ENCODE data around the gene TRIM62.

TRIM62 gene

GRCh38 chr1:33161061-33161681 lies 20.7 kb downstream of the TRIM62 start:
- DNase-seq (ENCODE audit: low read depth), result peak; percentile 27

GRCh38 chr1:33159577-33159976 lies 22.3 kb downstream of the TRIM62 start:
- DNase-seq (ENCODE audit: low read depth), result no peak

- DNase-seq (ENCODE audit: low read depth), result no peak
Observed at GRCh38 chr1:33158366-33158765, 23.5 kb downstream of the TRIM62 start.

GRCh38 chr1:33157131-33157530 lies 24.7 kb downstream of the TRIM62 start:
- DNase-seq (ENCODE audit: low read depth), result no peak

DNA sequence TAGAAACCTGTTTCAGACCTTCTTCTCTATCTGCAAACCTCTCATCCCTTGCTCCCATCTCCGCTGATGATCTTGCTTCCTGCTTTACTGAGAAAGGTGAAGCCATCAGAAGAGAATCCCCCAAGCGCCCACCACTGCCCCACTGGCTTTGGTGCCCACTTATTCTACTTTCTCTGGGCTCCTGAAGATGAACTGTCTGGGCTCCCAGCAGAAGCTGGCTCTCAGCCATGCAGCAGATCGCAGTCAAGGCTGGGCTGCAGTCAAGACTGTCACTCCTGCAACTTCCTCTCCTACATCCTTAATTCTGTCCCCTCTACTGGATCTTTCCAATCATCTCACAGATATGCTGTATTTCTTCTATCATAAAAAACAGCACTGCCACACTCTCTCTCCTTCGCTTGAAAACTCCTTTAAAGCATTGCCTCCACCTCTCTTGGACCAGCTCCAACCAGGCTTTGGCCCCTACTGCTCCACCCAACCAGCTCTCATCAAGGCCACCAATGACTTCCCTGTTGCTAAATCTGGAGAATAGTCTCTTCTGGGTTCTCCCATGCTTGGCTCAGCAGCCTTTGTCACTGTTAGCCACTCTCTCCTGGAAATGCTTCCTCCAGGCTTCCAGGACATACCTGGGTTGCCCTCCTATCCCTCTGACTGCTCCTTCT lies 25.8 kb downstream of the TRIM62 start:
- no peak for DNase-seq (ENCODE audit: low read depth)

DNA sequence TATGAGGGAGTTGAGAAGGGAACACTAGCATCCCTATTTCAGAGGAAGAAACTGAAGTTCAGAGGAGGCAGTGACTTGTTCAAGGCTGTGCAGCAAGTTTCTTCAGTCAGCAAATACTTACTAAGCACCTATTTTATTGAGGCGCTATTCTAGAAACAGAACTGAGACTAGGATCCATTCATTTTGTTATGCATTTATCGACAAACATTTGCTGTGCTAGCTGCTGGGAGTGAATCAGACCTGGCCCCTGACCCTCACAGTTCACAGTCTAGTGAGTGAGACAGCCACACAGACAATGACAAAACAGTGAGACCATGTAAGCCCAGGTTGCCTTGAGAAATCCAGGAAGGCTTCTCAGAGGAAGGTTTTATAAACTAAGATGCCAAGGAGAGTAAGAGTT lies 28.2 kb downstream of the TRIM62 start:
- DNase-seq (ENCODE audit: low read depth), result no peak

- DNase-seq (ENCODE audit: low read depth), result no peak
Observed at GRCh38 chr1:33152685-33153432, 29.0 kb downstream of the TRIM62 start.

DNA sequence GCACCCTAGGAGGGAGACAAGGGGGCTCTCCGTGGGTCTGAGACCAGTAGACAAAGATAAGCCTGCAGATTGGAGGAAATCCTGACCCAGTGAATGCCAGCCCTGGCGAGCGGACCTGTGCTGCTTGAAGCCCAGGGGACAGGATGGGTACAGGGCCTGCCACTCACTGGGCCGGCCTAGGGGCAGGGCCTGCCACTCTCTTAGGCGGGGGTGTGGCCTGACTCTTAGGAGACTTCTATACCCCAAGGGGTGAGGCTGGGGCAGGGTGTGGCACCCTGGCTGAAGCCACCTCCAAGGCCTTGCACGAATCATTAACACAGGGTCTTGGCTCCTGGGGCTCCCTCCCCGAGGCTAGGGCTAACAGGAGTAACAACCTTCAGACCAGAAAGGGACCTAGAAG lies 30.7 kb downstream of the TRIM62 start:
- DNase-seq (ENCODE audit: low read depth), result no peak

DNA sequence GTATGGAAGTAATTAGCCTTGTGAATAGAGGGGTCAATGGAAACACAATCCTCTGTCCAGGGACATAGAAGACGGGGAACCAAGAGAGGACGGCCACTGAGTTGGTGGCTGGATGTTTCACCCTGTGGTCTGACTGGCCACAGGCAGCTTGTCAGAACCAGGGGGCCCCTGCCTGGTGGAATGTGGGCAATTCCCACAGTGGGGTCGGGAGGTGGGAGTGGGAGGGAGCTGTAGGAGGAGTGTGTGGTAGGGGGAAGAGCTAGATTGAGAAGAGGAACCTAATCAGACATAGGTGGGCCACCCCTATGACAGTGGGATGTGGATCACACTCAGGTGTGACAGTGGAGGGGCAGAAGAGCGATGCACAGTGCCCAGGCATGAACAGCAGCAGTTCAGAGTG lies 31.3 kb downstream of the TRIM62 start:
- no peak for DNase-seq (ENCODE audit: low read depth)

DNA sequence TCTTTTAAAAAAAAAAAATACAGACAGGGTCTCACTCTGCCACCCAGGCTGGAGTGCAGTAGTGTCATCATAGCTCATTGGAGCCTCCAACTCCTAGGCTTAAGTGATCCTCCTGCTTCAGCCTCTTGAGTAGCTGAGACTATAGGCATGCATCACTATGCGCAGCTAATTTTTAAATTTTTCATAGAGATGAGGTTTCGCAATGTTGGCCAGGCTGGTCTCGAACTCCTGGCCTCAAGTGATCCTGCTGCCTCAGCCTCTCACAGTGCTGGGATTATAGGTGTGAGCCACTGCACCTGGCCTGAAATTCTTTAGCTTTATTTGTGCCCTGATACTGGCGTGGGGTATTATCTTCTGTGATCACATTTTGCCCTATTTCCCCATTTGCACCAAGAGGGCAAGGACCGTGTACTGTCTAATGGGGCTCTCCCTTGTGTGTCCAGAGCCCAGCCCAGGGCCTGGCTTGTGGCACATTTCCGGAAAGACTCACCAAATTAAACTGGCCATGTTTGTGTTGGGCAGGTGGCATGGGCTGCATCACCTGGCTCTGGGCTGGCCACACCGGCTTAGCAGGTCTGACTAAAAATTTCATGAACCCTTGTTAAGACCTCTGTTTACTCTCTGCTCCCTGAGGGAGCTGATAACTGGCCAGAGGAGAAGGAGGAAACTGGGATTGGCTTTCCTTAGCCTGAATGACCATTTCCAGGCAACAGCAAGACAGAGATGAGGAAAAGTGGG lies 32.2 kb downstream of the TRIM62 start:
- no peak for DNase-seq (ENCODE audit: low read depth)

DNA sequence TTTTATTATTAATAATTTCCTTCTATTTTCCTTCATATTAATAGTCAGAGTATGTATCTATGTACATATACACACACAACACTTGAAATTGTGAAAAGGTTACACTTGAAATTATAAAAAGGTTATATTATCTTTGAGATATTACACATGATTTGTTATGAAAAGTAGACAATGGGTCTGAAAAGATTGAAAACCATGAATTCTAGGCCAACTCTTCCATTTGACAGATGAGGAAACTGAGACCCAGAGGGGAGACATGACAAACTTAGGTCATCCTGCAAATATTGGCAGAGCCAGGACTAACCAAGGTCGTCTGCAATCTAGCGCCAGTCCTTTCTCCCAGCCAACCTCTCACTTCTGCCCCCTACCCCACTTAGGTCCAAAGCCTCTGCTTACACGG lies 33.2 kb downstream of the TRIM62 start:
- DNase-seq (ENCODE audit: low read depth), result no peak

DNA sequence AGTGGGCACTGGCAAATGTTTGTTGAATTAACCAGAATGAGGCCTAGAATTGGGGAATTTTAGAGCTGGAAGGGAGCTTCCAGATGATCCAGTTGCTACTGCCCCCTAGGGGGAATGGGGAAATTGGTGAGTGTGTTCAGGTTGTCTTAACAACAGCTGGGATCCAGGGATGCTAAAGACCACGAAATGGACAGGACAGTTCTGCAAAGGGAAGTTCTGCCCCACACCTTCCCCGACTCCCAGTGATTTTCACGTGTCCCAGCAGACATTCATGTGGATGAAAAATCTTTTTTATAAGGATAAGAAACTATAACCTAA lies 33.9 kb downstream of the TRIM62 start:
- DNase-seq (ENCODE audit: low read depth), result peak; percentile 34

DNA sequence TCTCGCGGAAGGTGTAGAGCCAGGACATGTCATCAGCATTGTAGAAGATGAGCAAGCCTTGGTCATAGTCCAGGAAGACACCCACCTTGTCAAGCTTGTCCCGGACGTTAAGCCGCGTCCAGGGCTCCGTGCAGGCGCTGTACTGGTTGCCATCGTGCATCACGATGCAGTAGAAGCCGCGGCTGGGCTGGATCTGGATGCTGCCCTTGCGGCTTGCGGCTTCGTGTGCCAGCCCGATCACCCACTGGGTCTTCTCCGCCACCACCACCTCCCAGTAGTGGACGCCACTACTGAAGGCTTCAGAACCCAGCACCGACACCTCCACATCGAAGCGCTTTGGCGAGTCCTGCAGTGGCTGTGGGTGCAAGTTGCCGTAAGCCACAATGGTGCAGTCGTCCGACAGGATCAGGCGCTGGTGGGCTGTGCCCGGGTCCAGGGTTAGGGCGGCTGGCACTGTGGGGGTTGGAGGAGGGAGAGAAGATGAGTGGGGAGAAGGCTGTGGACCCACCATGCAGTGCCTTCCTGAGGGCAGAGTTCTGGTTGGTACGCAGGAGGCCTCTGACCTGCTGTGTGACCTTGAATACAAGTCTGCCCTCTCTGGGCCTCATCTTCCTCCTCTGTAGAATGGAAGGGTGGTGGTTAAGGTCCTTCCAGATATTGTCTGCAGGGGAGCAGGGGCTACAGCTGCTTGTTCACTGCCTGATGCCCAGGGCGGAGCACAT lies 34.4 kb downstream of the TRIM62 start:
- no peak for DNase-seq (ENCODE audit: low read depth)

DNA sequence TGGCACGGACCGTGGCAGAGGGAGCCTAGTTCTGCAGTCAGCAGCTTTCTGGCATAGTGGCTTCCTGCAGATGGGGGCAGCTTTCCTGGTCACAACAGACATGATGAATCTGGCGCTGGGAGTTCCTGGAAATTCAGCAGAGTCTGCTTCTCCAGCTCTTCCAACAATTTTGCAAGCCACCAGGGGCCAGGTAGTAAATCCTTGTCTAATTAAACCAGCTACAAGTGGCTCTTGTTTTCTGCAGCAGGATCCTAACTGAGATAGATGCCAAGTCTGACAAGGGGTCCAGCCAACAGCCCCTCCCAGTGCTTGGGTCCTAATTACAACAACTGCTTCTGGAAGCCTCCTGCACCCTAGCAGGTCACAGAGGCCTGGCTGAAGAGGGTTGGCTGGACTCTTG lies 35.8 kb downstream of the TRIM62 start:
- no peak for DNase-seq (ENCODE audit: low read depth)

DNA sequence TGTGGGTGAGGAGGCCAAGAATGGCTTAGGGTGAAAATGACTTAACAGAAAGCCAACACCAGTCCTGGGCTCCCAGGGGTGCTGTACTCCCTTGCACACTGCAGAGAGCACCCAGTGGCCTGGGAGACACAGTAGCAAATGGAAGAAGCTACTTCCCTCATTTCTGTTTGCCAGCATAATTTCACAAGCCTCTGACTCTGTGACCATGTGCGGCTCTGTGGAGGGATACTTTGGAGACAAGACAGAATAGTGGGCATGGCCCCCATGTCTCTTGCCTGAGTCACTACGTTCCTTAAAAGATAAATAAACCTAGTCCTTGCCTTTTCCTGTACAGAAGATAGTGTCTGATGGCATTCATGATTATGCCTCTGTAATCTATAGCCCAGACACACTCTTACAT lies 38.1 kb downstream of the TRIM62 start:
- peak; percentile 91 for DNase-seq (ENCODE audit: low read depth)

GRCh38 chr1:33143176-33143575 lies 38.7 kb downstream of the TRIM62 start:
- DNase-seq (ENCODE audit: low read depth), result peak; percentile 57

GRCh38 chr1:33142483-33143064 lies 39.3 kb downstream of the TRIM62 start:
- DNase-seq (ENCODE audit: low read depth), result no peak

- no peak for DNase-seq (ENCODE audit: low read depth)
Observed at GRCh38 chr1:33141781-33142180, 40.1 kb downstream of the TRIM62 start.

- no peak for DNase-seq (ENCODE audit: low read depth)
Observed at GRCh38 chr1:33141216-33141615, 40.6 kb downstream of the TRIM62 start.

DNA sequence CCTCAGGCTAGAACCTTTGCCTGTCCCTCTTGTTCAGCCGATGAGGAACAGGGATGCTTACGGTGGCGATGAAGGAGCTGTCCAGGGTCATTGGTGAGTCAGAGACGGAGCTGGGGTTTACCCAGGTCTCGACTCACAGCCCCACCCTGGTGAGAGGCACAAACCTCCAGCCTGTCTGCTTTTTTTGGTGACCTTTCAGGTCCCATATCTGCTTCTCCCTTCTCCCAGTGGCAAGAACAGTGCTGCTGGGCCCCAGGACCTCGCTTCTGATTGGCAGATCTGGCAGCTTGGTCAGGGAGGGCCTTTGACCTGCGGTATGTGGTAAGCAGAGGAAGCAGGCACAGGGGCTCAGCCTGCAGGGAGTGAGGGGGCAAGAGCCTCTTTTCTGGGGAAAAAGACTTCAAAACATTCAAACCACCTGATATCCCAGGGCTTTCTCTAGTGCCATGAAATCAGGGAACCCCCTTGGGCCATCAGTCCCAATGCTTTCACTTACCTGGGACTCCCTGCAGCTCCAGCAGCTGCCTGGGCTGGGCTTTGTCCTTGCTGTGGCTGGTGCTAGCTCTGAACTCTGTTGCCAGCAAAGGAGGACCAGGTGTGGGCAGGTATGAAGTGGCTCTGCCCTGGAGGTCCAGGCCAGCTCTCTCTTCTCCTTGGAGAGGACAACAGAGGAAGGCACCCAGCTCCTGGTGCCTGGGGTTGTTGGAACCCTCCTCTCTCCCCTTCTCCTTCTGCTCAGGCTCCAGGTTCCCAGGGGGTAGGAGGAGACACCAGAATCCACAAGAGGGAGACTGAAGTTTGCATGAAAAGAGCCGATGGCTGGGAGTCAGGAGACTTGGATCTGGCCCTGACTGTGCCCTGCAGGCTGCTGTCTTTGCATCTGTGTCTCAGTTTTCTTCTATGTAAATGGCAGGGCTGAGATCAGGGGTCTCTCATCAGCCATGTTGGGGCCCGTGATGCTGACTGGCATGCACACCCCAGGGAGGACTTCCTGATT lies 41.4 kb downstream of the TRIM62 start:
- peak; percentile 40 for DNase-seq (ENCODE audit: low read depth)

- peak; percentile 40 for DNase-seq (ENCODE audit: low read depth)
Observed at GRCh38 chr1:33137800-33138199, 44.0 kb downstream of the TRIM62 start.
